GM19452 (cell line): Measurements from ENCODE around the gene VAC14.
"Not testable (repeated sequence)": the region's sequence is repeated elsewhere in the genome, so short reads cannot be mapped to it uniquely, and the experiment has no call there.

Source experiments
- ATAC-seq: cut with Tn5 transposase; IDR thresholded peaks from one replicate; pipeline ENCODE4 v1.9.1; 2021; ENCODE audit not compliant: unreplicated experiment

VAC14 gene

DNA sequence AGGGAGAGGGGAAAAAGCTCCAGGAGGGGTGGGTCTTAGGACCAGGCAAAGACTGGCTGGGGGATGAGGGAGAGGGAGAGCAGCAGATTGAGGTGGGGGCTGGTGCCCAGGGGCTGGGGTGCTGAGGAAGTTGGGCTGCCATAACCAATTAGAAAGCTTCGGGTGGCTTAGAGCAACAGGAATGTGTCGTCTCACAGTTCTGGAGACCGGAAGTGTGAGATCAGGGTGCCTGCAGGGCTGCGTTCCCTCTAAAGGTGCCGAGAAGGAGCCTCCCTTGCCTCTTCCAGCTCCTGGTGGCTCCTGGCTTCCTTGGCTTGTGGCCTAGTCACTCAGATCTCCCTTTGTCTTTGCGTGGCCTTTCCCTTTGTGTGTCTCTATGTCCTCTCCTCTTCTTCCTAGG lies 152.4 kb downstream of the VAC14 start:
- ATAC-seq, result no peak

DNA sequence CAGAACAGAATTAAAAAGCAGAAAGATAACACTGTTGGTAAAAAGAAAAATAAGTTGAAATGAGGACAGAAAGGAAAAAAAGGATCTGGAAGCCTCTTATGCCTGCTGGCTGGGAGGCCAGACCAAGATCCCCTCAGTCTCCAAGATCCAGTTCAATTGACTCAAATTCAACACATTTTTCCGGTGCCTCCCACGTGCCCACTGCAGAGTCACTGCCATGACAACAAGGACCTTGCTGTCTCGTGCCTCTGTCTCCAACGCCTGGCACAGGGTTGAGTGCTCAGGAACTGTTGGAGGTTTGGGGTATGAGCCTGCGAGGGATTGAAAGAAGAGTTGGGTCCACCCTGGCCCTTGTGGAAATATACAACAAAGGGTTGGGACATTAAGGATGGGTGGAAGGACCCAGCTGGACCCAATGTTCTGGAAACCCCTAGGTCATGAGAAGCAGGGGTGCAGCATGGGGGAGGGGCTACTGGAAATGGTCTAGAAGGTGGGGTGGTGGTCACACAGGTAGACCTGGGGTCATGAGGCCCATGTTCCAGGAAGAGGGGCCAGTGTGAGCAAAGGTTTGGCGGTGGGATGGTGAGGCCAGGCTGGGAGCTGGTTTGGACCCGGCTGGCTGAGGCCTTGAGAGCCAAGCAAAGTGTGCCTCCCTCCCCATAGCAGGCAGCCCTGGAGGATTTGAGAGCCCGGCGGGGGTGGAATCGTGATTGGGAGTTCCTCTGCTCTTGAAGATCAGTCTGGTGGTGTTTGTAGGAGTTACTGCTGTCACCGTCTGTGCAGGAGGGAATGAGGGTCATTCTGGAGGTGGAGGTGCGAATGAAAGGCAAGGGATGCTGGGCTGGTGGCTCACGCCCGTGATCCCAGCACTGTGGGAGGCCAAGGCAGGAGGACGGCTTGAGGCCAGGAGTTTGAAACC lies 153.3 kb downstream of the VAC14 start:
- ATAC-seq, result no peak

DNA sequence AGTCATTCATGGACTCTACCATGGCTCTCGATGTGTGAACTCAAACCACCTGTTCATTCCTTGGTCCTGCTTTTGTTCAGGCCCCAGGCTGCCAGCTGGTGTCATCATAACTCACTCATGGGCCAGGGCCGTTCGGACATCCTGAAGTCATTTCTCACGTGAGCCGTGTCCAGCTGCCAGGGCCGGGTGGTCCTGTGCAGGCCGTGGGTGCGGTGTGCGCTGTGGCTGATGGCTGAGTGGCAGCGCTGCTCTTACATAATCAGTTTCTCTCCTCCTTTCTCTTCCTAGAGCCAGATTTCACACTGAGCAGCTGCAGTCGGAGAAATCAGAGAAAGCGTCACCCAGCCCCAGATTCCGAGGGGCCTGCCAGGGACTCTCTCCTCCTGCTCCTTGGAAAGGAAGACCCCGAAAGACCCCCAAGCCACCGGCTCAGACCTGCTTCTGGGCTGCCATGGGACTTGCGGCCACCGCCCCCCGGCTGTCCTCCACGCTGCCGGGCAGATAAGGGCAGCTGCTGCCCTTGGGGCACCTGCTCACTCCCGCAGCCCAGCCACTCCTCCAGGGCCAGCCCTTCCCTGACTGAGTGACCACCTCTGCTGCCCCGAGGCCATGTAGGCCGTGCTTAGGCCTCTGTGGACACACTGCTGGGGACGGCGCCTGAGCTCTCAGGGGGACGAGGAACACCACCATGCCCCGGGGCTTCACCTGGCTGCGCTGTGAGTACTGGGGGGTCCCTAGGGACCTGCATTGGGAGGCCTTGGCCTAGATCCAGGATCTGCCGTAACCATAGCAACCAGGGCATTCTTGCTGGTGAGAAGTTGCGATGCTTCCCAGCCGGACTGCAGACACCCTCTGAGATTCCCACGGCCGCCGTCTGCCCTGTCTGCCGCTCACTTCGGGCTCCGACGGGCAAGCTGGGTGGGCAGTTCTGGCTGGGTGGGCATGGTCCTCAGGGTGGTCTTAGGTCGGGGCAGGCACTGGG lies 154.4 kb downstream of the VAC14 start, which contains the start of gene IL34:
Gene IL34, plus strand, starts transcription at position 300 of the 982 bp plus-strand sequence. Its CDS starts 389 bp downstream, at position 689.
- no peak for ATAC-seq

DNA sequence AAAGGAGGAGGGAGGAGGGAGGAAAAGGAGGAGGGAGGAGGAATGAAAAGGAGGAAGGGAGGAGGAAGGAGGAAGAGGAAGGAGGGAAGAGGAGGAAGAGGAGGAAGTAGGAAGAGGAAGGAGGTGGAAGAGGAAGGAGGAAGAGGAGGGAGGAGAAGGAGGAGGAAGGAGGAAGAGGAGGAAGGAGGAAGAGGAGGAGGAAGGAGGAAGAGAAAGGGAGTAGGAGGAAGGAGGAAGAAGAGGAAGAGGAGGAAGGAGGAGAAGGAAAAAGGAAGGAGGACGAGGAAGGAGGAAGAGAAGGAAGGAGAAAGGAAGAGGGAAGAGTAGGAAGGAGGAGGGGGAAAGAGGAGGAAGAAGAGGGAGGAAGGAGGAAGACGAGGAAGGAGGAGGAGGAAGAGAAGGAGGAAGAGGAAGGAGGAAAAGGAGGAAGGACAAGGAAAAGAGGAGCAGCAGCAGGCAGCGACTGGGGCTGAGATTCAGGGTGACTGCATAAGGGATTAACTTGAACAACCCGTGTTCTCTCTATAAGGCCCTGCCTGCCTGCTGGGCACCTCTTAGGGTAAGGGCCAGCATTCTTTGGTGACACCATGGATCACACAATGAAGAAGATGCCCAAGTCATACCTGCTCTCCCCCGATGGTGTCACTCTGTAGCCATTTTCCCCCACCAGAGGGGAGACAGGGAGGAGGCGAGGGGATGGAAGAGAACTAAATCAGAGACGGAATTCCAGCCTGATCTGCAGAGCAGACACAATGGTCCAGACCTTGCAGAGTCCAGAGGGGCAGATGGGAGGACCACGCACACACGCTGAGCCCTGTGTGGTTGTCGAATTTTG lies 156.0 kb downstream of the VAC14 start:
- ATAC-seq, result no peak

DNA sequence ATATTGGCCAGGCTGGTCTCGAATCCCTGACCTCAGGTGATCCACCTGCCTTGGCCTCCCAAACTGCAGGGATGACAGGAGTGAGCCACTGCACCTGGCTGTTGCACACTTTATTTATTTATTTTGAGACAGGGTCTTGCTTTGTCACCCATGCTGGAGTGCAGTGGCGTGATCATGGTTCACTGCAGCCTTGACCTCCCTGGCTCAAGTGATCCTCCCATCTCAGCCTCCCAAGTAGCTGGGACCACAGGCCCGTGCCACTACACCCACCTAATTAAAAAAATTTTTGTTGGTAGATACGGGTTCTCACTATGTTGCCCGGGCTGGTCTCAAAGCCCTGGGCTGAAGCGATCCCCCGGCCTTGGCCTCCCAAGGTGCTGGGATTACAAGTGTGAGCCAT lies 157.7 kb downstream of the VAC14 start:
- not testable (repeated sequence) for ATAC-seq

DNA sequence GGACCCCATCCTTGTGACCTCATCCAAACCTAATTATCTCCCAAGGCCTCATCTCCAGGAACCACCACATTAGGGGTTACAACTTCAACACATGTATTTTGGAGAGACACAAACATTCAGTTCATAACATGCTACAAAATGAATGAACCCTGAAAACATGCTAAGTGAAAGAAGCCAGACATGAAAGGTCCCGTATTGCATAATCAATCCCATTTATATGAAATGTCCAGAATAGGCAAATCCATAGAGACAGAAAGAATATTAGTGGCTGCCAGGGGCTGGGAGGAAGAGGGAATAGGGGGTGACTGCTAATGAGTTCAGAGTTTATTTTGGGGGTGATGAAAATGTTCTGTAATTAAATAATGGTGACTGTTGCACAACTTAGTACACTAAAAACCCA lies 158.3 kb downstream of the VAC14 start:
- no peak for ATAC-seq

DNA sequence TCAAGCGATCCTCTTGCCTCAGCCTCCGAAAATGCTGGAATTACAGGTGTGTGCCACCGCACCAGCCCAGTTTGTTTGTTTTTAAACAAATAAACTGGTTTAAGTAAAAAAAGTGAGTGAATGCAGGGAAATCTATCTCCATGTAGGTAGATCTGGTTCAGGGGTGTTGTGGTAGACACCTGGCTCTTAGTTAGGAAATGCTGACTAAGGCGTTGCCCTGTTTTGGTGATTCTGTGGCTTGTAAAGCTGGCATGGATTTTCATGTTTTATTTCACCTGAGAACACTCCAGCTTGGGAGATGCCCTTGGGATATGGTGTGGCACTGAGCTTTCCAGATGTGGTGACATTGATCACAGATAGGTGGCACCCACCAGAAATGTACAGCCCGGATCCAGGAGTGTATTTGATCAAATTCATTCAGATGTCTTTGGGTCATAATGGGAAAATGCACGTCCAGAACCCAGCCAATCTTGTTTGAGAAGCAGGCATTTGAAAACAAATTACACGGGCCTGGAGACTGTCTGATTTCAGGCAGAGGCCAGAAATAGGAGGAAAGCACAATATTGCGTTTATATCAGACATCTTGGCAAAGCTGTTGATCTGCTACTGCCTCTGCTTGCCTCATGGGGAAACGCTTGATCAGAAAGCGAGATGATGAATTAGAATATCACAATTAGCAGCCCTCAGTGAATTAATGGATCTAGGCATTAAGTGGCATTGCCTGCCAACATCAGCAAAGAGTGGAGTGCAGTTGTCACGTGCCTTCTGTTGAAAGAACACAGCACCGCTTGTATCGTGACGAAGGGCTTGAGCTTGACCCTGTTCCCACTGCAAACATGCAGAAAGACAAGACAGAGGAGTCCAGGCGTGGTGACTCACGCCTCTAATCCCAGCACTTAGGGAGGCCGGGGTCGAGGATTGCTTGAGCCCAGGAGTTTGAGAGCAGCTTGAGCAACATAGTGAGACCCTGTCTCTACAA lies 161.9 kb downstream of the VAC14 start:
- ATAC-seq, result no peak
